ENCODE results near the gene ELOB. TPM values are rescaled to one million over a fixed set of nuclear protein-coding genes. Genes with fewer than 3 reads are reported as not detected.

ELOB gene
- total and polyA plus RNA-seq, 2 of the 13 experiments (the other 11 are each of a cell fraction or from before 2014, with no cell fraction given) = 208 to 225 TPM

DNA sequence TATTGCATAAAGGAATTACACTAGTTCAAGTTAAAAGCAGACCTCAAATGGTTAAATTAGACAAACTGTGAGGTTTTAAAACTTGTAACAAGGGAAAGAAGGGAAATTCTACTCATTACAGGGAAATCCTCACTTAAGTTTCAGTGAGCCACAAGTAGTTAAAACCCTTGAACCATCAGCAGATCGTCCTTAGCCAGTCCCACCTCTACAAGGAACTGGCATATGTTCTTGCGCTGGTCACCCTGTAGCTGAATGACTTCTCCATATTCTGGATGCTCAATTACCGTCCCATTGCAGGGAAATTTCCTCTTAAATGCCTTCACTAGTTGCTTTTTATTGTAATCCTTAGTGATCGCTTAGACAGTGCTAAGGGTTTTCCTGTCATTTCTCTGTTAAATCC, 45.4 kb upstream of the ELOB start (continued):
- TF ChIP-seq CBX2 (IDR thresholded peaks at IDR 0.05; ENCODE audit: low read depth, low read length) = no peak
- TF ChIP-seq CBX2 (CRISPR knock-in tag; IDR thresholded peaks at IDR 0.05; ENCODE audit: low read depth) = no peak
- TF ChIP-seq MAF1 (CRISPR knock-in tag; IDR thresholded peaks at IDR 0.05; ENCODE audit: borderline replicate concordance) = no peak
- no peak for TF ChIP-seq KLF15 (CRISPR knock-in tag; IDR thresholded peaks at IDR 0.05; ENCODE audit: borderline replicate concordance)
- no peak for TF ChIP-seq RBFOX2 (IDR thresholded peaks at IDR 0.05; ENCODE audit: low read depth, low read length)
- no peak for TF ChIP-seq KLF6 (CRISPR knock-in tag; IDR thresholded peaks at IDR 0.05)
- TF ChIP-seq RBAK (CRISPR knock-in tag; IDR thresholded peaks at IDR 0.05) = no peak
- TF ChIP-seq ZNF136 (CRISPR knock-in tag; IDR thresholded peaks at IDR 0.05; ENCODE audit: low read depth) = no peak
- TF ChIP-seq, protein P1, sequence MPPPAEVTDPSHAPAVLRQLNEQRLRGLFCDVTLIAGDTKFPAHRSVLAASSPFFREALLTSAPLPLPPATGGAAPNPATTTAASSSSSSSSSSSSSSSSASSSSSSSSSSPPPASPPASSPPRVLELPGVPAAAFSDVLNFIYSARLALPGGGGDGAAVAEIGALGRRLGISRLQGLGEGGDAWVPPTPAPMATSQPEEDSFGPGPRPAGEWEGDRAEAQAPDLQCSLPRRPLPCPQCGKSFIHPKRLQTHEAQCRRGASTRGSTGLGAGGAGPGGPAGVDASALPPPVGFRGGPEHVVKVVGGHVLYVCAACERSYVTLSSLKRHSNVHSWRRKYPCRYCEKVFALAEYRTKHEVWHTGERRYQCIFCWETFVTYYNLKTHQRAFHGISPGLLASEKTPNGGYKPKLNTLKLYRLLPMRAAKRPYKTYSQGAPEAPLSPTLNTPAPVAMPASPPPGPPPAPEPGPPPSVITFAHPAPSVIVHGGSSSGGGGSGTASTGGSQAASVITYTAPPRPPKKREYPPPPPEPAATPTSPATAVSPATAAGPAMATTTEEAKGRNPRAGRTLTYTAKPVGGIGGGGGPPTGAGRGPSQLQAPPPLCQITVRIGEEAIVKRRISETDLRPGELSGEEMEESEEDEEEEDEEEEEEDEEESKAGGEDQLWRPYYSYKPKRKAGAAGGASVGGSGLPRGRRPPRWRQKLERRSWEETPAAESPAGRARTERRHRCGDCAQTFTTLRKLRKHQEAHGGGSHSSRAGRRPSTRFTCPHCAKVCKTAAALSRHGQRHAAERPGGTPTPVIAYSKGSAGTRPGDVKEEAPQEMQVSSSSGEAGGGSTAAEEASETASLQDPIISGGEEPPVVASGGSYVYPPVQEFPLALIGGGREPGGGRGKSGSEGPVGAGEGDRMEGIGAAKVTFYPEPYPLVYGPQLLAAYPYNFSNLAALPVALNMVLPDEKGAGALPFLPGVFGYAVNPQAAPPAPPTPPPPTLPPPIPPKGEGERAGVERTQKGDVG (CRISPR knock-in tag; IDR thresholded peaks at IDR 0.05; ENCODE audit: borderline replicate concordance) = no peak
- no peak for TF ChIP-seq ZNF24 (IDR thresholded peaks at IDR 0.05)
- TF ChIP-seq, protein P2, sequence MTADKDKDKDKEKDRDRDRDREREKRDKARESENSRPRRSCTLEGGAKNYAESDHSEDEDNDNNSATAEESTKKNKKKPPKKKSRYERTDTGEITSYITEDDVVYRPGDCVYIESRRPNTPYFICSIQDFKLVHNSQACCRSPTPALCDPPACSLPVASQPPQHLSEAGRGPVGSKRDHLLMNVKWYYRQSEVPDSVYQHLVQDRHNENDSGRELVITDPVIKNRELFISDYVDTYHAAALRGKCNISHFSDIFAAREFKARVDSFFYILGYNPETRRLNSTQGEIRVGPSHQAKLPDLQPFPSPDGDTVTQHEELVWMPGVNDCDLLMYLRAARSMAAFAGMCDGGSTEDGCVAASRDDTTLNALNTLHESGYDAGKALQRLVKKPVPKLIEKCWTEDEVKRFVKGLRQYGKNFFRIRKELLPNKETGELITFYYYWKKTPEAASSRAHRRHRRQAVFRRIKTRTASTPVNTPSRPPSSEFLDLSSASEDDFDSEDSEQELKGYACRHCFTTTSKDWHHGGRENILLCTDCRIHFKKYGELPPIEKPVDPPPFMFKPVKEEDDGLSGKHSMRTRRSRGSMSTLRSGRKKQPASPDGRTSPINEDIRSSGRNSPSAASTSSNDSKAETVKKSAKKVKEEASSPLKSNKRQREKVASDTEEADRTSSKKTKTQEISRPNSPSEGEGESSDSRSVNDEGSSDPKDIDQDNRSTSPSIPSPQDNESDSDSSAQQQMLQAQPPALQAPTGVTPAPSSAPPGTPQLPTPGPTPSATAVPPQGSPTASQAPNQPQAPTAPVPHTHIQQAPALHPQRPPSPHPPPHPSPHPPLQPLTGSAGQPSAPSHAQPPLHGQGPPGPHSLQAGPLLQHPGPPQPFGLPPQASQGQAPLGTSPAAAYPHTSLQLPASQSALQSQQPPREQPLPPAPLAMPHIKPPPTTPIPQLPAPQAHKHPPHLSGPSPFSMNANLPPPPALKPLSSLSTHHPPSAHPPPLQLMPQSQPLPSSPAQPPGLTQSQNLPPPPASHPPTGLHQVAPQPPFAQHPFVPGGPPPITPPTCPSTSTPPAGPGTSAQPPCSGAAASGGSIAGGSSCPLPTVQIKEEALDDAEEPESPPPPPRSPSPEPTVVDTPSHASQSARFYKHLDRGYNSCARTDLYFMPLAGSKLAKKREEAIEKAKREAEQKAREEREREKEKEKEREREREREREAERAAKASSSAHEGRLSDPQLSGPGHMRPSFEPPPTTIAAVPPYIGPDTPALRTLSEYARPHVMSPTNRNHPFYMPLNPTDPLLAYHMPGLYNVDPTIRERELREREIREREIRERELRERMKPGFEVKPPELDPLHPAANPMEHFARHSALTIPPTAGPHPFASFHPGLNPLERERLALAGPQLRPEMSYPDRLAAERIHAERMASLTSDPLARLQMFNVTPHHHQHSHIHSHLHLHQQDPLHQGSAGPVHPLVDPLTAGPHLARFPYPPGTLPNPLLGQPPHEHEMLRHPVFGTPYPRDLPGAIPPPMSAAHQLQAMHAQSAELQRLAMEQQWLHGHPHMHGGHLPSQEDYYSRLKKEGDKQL (CRISPR knock-in tag; IDR thresholded peaks at IDR 0.05; ENCODE audit: low read depth) = no peak
- TF ChIP-seq EHMT2 (IDR thresholded peaks at IDR 0.05; ENCODE audit: borderline replicate concordance, low read depth, low read length) = no peak

Data from HepG2 (cell line).